Breast epithelium (tissue), 3 donors: ENCODE measurements around the gene FSIP1.

ENCODE experiments used
- CTCF ChIP-seq, 3 donors: fragments of 450-650 bp; IDR thresholded peaks; one replicate each; pipeline ENCODE4 v1.5.1; 2016 to 2017; ENCODE audit warnings: antibody characterized with exemption in 3 of 3, mild to moderate bottlenecking in 3 of 3, moderate library complexity in 3 of 3
- POLR2AphosphoS5 ChIP-seq, 3 donors: sonication (generic); formaldehyde crosslinking; IDR thresholded peaks; one replicate each; pipeline ENCODE4 v1.6.1; 2017; ENCODE audit warnings: antibody characterized with exemption in 3 of 3

DNA sequence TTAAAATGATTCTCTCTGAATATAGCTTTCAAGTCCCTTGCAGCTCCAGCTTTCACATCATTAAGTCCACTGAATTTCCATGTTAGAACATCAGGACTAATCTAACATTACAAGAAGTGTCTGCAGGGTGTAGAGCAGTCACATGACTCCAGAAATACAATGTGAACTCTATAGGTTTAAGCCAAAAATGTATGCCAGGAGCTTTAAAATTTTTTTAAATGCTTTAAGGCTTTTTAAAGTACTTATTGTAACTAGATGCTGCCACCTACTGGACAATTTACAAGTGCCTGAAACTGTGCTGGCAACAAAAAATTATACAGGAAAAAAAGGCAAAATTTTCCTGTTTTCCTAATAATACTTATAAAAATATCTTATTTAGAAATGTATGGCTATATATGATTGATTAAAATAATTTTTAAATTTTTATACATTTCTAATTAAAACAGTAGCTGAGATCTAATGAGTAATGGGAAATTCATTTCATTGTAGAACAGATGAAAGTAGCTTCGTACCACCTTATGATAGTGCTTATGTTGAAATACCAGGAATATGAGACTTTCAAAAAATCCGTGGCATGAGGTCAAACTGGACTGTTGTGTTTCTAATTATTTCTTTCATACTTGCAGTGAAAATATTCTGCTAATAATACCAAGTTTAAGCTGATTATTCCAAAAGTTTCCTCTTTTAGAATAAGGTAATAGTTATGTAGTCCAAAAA lies 25.7 kb downstream of the FSIP1 start:
- TF ChIP-seq POLR2AphosphoS5 (IDR thresholded peaks at IDR 0.05) (no peak), CTCF (IDR thresholded peaks at IDR 0.05) (peak; percentile 29 to 78 (median 73))
